HTERT RPE-1 (cell line): ENCODE measurements around the gene MRPL54.

Experiments used
- in situ Hi-C: fragments of 300-500 bp; cut with MboI; formaldehyde crosslinking; loops from 4 replicates; pipeline ENCODE4 v1.14.3; 2020; ENCODE audit warnings: low sequenced_read_pairs

MRPL54 gene

DNA sequence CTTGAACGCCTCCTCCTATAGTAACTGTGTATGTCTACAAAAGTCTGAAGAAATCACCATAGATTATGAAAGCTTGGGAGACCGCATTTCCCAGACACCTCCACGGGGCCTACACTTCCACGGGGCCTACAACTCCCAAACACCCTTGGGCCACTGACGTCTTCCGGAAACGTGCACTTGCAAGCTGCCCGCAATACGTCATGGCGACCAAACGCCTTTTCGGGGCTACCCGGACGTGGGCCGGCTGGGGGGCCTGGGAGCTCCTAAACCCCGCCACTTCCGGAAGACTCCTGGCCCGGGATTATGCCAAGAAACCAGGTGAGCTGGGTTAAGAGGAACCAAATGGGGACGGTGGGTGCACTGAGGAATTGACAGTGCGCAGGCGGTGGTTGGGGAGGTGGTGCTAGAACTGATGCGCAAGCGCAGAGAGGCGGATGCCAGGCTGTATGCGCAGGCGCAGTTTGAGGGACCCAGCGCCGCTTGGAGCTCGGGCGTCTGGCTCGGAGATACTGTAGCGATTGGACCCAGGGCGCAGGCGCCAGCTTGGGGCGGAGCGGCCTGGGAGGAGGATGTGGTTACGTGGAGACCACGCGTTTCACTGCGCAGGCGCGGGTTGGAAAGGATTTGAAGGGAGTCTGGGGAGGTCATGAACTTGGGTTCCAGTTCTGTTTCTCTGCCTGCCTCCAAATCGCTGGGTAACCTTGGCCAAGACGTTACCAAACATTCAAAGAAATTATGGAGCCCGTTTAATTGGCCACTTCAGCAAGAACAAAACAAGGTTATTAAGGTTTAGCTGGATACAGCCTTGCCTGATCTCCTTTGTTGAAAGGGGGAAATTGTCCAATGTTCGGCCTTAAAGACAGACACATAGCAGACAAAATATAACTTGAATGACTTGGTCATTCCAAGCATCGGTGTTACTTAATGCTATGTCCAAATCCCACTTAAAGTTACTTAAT, at the start of gene MRPL54:
TSS of gene MRPL54 (plus strand) at position 182 of the 959 bp plus-strand sequence. CDS start at position 201, 19 bp downstream.
- in situ Hi-C loops, result no loop called here

DNA sequence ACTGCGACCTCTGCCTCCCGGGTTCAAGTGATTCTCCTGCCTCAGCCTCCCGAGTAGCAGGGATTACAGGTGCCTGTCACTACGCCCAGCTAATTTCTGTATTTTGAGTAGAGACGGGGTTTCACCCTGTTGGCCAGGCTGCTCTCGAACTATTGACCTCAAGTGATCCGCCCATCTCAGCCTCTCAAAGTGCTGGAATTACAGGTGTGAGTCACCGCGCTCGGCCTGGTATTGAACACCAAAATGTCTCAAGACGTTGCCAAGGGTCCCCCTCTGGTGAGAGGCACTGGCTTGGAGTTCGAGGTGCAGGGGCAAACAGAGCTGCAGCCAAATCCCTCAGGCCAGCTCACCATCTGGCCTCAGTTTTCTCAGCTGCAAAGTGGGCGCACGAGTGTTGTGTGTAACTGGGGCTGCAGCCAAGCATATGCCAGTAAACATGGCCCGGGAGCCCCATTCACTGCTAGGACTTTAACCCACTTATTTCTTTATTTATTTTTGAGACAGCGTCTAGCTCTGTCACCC, 46.3 kb upstream of the MRPL54 start:
- in situ Hi-C loops, result no loop called here

DNA sequence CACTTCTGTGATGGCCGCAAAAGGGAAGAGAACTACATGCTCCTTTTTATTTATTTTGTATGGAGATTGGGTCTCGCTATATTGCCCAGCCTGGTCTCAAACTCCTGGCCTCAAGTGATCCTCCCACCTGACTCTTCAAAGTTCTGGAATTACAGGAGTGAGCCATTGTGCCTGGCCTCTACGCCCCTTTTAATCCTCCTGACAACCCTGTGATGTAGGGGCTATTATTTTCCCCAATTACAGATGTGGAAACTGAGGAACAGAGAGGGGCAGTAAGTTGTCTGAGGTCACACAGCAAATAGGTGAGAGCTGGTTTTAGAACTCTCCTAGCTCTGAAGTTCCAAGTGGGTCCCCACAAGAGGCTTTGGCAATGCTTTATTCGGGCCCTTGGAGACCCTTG, 42.6 kb upstream of the MRPL54 start:
- in situ Hi-C loops, result no loop called here

DNA sequence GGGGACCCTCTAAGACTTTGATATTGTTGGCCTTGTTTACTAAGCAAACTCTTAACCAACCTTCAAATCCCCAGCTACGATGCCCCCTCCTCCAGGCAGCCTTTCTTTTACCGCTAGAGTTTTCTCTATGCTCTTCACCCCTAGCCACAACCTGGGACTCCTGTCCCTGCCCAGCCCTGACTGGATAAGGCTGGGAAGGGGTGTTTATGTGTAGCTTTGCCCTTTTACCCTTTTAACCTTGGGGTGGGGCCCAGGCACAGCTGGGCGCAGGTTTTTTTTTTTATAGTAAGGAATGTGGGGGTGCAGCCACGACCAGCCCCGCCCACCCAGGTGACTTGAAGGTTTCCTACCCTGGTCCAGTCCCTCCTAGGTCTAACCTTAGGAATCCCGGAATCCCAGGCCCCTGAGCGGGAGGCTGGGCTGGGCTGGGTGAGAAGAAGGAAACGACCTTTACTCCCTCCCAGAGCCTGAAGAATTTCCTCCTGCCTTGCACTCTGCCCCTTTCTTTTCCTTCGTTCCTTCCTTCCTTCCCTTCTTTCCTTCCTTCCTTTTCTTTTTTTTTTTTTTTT, 42.0 kb upstream of the MRPL54 start:
- in situ Hi-C loops, result no loop called here

DNA sequence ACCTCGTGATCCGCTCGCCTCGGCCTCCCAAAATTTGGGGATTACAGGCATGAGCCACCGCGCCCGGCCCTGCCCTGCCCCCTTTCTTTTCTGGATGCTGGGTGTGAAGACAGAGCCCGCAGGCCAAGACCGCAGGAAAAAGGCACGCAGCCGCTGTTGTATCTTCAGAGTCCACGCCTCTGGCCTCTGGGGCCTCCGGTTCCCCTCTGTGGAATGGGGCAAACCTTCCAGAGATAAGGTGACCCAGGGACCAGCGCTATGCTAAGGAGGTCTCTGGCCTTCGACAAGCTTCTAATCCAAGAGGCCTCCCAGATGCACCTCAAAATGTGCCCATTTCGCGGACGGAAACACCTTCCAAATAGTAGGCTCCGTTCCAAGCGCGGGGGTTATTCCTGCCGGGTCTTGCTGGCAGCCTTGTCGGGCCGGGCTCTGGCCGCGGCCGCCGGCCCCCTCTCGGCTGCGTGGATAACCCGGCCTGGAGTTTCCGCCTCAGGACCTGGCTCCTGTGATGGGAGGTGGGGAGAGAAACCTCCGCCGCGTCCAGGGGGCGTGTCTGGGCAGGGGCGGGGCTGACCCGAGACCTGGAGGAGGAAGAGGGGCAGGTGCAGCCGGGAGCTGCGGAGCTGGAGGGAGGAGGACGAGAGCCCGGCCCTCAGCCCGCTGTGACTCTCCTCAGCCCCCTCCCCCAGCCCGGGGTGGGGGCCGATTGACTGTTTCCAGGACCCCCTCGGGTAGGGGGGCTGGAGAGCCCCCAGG, 41.2 kb upstream of the MRPL54 start:
- in situ Hi-C loops, result no loop called here

DNA sequence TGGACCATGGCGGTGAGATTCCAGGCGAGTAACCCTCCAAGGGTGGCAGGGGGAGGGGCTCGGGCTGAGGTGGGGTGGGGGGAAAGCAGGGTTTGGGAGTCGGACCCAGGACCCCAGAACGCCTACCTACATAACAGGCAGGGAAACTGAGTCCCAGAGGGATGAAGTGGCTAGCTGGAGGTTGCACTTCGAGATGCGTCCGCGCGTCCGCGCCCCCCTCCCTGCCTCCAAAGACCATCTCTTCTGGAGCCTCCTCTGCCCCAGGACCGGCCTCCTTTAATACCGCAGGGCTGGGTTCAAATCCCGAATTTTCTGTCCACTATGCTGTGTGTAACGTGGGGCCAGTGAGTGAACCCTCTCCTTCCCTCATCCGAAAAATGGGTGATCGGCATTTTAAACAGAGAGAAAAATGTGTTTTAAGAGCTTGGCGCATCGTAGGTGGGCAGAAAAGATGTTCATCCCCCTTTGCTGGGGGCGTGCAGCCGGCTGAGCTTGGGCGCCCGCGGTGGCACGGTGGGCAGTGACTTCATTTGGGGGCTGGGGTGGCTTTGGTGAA, 40.5 kb upstream of the MRPL54 start:
- in situ Hi-C loops, result no loop called here

DNA sequence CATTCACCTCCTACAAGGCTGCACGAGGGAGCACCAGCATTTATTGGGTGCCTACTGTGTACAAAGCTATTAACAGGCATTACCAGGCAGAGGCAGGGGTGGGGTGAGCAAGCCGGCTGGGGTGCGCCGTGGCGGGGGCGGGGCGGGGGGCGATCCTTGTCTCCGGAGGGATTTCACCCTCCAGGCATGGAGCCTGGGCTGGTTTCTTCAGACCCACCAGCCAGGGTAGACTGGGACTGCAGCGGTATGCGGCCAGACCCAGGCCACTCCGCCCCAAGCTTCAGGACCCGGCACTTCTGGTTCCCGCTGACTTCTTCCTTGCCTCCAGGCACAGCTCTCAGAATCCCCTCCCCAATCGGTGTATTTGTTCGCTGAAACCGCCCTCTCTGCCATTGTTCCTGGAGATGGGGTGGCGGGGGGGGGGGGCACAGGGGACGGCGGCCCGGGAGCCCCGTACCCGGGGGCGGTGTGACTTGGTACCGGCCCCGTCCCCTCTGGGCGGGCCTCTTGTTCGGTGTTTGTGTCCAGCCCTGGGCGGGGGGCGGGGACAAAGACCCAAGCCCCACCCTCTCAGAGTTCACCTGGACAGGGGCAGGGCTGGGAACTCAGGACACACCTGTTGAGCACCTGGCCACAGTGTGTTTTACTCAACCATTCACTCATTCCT, 39.9 kb upstream of the MRPL54 start:
- in situ Hi-C loops, result no loop called here

DNA sequence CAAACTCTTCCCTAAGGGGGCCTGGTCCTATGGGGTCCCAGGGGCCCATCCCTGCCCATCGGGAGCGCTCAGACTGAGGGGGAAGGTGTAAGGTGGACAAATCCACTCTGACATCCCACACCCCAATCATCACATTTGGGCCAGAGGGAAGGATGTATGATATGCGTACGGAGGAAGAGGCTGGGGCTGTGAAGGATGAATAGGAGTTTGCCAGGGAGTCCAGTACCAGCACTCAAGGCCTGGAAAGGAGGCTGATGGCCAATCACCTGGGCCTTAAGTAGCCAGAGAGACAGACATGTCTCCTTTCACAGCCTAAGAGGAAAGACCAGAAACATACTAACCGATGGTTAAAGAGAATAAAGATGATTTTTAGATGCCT, 39.4 kb upstream of the MRPL54 start:
- in situ Hi-C loops, result no loop called here

DNA sequence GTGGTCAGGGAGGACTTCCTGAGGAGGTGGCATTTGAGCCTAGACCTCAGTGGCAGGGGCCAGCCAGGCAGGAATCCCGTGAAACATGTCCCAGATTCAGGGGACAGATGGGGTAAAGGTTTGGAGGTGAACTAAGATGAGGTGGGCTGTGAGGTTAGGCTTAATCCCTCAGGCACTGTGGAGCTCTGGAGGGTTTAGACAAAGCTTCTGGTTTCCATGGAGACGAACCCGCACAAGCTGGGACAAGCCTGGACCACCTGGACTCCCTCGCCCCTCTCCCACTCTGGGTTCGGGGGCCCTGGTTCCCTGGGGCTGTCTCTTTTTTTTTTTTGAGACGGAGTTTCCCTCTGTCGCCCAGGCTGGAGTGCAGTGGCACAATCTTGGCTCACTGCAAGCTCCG, 38.6 kb upstream of the MRPL54 start:
- in situ Hi-C loops, result no loop called here

DNA sequence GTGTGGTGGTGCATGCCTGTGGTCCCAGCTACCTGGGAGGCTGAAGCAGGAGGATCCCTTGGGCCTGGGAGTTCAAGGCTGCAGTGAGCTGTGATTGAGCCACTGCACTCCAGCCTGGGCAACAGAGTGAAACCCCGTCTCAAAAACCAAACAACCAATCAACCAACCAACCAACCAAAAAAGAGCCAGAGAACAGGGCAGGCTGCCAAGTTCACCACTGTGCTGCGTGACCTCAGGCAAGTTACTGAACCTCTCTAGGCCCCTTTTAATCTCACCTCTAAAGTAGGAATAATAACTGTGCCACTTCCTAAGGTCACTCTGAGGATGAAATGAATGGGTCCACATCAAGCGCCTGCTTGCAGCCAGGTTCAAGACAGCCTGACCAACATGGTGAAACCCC, 37.4 kb upstream of the MRPL54 start:
- in situ Hi-C loops, result no loop called here

DNA sequence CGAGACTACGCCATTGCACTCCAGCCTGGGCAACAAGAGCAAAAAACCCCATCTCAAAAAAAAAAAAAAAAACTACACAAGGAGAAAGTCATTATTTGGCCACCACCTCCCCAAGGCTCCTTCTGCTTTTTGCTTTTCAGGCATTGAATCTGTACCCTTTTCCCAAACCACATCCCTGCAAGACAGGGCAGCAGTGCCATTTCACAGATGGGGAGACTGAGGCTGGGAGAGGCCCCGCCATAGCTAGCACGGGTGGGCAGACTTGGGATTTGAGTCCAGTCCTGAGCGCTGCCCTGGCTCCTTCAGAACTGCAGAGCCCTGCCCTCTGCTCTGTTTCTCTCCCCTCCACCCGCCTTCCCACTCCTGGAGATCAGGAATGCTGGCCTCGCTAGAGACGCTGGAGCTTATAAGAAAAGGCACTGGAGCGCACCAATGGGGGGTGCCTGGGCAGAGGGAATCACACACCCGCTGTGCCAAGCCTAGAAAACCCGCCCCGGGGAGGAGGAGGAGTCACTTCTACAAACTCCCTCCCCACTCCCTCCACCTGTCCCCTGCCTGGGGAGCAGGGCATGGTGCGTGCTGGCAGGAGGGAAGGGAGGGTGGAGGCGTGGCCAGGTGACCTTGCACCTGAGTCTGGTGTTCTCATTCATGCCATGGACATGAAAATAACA, 36.7 kb upstream of the MRPL54 start:
- in situ Hi-C loops, result no loop called here

DNA sequence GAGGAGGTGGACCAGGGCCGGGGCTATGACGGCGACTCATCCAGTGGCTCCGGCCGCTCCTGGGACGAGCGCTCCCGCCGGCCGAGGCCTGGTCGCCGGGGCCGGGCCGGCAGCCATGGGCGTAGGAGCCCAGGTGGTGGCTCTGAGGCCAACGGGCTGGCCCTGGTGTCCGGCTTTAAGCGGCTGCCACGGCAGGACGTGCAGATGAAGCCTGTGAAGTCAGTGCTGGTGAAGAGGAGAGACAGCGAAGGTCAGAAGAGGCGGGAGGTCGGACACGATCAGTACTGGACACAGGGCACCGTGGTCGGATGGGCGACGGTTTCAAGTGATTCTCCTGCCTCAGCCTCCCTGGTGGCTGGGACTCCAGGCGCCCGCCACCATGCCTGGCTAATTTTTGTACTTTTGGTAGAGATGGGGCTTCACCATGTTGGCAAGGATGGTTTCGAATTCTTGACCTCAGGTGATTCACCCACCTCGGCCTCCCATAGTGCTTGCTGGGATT, 32.0 kb upstream of the MRPL54 start:
- in situ Hi-C loops, result no loop called here

DNA sequence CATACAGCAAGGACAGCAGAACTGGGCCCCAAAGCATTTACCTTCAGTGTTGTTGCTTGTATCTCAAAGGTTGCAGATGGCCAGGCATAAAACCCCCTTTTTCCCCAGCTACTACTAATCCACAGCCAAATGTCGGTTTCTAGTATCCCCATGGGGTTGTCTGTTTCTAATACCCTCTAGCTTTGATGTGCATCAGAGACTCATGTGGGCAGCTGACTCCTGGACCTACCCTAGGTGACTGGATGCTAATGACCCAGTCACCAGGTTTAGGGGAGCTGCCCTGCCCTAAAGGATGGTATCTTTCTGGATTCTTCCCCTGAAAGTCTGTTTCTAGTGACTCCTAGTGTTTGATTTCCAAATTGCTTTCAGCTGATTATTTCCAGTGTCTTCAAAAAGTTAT, 30.4 kb upstream of the MRPL54 start:
- in situ Hi-C loops, result no loop called here

DNA sequence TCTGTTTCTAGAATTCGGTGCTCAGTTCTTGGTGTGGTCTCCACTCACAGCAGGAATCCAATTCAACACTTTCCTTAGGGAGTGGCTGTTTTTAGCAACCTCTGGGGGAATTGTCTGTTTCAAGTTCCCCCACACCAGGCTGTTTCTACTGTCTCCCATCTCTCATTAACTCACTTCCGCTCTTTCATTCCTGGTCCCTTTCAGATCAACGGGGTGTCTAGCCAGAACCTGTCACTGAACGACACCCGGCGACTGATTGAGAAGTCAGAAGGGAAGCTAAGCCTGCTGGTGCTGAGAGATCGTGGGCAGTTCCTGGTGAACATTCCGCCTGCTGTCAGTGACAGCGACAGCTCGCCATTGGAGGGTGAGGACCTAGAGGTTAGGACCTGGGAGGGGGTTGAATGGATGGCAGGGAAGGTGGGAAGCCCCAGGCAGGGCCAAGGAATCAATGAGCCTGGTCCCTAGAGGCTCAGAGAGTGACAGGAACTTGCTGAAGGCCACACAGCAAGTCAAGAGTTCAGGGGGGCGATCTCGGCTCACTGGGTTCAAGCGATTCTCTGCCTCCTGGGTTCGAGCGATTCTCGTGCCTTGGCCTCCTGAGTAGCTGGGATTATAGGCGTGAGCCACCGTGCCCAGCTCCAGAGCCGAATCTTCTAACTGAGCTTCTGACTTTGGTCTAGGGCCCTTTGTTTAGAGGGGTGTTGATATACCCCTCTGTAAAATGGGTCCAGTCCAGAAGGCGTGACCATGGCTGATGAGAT, 28.8 kb upstream of the MRPL54 start:
- in situ Hi-C loops, result no loop called here

DNA sequence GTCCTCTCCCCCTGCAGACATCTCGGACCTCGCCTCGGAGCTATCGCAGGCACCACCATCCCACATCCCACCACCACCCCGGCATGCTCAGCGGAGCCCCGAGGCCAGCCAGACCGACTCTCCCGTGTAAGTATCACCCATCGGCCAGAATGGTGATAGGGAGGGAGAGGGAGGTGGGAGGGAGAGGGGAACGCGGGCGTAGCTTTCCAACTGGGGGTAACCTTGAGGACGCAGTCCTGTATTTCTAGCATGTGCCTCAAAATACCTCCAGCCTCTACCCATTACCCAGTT, 28.2 kb upstream of the MRPL54 start:
- in situ Hi-C loops, result no loop called here

DNA sequence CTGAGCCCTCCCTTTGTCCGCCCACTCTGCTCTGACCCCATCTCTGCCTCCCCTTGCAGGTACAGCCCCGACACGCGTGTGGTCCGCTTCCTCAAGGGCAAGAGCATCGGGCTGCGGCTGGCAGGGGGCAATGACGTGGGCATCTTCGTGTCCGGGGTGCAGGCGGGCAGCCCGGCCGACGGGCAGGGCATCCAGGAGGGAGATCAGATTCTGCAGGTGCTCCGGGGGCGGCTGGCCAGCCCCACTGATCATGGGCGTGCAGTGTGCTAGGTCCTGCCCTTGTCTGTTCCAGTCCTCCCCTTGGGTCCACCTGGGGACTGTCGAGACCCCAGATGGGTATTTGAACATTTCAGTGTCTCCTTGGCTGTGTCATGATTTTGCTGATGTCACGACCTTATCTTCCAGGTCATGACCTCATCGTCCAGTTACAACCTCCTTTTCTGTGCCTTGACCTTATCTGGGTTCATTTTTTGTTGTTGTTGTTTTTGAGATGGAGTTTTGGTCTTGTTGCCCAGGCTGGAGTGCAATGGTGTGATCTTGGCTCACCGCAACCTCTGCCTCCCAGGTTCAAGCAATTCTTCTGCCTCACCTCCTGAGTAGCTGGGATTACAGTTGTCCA, 26.3 kb upstream of the MRPL54 start:
- in situ Hi-C loops, result no loop called here

DNA sequence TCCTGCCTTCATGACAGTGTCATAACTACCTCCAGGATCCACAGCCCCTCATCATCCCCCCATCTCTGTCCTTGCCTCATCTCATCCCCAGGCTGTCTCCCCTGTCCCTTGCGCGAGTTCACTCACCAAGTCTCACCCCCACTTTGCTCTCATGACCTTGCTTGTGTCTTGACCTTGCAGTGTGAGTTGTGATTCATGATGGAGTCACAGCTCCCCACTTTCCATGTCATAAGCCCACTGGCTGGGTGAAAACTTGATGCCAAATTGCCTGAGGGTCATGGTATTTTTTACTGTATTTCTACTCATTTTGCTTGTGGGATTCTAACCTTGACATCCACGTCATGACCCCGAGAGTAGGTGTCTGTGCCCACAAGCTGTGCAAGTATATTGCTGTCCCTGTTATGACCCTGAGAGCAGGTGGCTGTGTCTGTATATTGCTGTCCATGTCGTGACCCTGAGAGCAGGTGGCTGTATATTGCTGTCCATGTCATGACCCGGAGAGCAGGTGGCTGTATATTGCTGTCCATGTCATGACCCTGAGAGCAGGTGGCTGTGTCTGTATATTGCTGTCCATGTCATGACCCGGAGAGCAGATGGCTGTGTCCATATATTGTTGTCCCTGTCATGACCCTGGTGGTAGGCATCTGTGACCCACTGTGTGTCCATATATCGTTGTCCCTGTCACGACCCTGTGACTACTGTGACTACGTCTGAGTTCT, 24.8 kb upstream of the MRPL54 start:
- in situ Hi-C loops, result no loop called here

DNA sequence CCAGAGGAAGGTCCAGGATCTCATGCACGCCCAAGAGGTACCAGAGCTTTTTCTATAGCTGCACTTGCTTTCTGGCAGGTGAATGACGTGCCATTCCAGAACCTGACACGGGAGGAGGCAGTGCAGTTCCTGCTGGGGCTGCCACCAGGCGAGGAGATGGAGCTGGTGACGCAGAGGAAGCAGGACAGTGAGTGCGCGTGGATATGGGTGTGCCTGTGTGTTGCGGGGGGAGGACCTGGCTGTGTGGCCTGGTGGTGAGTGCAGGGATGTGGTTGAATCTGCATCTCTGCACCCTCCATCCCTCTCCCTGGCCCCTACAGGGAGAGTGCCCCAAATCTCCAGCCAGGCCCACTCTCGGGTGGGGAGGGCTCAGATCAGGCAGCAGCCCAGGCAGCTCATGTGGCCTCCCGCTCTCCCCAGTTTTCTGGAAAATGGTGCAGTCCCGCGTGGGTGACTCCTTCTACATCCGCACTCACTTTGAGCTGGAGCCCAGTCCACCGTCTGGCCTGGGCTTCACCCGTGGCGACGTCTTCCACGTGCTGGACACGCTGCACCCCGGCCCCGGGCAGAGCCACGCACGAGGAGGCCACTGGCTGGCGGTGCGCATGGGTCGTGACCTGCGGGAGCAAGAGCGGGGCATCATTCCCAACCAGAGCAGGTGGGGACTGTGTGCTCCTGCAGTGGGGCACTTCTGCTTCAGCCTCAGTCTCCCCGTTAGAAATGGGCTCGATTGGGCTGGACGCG, 23.8 kb upstream of the MRPL54 start:
- in situ Hi-C loops, result no loop called here
